NCI-H69 (cell line): ENCODE data around the gene GH2.
"Not testable (repeated sequence)": the region's sequence is repeated elsewhere in the genome, so short reads cannot be mapped to it uniquely, and the experiment has no call there.

Experiments used
- DNase-seq: peaks from one replicate; lab custom pipeline; 2025; lab: John Stamatoyannopoulos, UW

GH2 gene

DNA sequence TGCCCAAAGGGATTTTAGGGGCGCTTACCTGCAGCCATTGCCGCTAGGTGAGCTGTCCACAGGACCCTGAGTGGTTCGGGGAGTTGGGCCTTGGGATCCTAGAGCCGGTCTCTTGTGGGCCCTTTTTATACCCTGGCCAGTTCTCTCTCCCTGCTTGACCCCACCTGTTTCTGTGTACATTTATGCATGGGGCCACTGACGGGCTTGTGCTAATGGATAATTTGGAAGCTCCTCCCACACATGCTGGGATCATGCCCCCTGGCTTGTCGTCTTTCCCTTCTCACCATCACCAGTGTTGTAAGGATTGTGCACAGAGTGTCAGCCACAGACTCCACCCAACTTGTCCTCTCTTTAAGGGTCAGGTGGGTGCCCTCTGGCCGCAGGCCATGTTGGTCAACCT lies 8.2 kb downstream of the GH2 start, which contains the start of gene CSH2:
CSH2 (minus strand) TSS at position 101 of the 400 bp plus-strand sequence; CDS start at position 38, 63 bp downstream.
- not testable (repeated sequence) for DNase-seq

- DNase-seq = not testable (repeated sequence)
Measured at GRCh38 chr17:63871646-63872365, 9.9 kb downstream of the GH2 start.

DNA sequence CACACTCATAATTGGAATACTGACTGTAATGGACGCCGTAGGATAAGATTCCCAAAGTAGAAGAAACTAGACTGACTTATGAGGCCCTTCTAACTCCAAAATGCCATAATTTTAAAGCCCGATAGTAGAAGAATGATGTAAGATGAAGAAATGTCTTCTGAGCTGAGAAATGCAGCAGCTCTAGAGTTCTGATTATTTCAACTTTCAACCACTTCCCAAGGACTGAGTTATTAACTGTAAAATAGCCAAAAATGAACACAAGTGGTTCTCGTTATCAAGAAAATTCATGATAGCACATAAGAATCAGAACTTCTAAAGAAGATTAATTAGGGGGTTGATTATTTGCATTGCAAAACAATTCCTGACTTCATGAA lies 11.5 kb downstream of the GH2 start:
- not testable (repeated sequence) for DNase-seq

- not testable (repeated sequence) for DNase-seq
Measured at GRCh38 chr17:63869491-63870291, 12.1 kb downstream of the GH2 start.

DNA sequence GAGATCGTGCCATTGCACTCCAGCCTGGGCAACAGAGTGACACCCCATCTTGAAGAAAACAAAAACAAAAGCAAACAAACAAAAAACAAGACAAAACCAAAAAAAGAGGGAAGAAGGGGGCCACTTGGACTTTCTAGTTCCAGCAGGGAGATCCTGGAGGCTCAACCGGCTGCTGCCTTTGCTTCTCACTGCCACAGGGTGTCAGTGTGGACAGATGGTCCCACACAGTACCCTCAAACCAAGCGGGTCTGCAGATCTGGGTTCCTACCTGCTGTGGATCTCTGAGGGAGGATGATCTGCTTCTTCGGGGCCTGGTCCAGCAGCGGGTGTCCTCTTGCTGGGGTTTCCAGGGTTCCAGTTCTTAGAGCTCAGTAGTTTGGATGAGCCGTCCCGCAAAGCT lies 15.1 kb downstream of the GH2 start:
- DNase-seq = not testable (repeated sequence)

GRCh38 chr17:63859257-63859656 lies 22.5 kb downstream of the GH2 start:
- no peak for DNase-seq

DNA sequence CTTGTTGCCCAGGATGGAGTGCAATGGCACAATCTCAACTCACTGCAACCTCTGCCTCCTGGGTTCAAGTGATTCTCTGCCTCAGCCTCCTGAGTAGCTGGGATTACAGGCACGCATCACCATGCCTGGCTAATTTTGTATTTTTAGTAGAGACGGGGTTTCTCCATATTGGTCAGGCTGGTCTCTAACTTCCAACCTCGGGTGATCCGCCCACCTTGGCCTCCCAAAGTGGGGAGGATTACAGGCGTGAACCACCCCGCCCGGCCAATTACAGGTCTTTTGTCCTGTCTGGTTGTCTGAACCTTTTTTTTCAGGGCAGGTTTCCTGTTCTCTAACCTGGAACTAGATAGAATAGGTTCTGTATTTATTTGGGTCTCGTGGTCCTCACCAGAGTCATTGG lies 25.3 kb downstream of the GH2 start:
- DNase-seq = not testable (repeated sequence)

- DNase-seq = no peak
Measured at GRCh38 chr17:63855185-63855584, 26.6 kb downstream of the GH2 start.

DNA sequence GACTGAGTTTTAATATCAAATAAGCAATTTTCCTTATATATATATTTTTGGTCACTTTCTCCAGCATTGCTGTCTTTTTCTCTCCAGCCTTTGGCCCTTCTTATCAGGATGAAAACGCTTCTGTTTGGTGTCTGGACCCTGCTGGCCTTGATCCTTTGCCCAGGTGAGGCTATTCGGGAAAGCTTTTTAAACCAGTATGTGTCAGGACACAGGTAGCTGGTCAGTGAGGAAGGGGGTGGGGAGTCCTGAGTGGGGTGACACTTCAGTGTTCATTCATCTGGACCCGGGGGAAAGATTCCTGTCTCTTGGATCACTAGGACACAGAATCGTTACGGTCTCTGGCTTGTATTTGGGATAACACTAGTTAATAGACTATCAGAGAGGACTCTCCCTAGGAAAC lies 27.0 kb downstream of the GH2 start:
- no peak for DNase-seq

GRCh38 chr17:63853260-63853659 lies 28.5 kb downstream of the GH2 start:
- no peak for DNase-seq

- no peak for DNase-seq
Measured at GRCh38 chr17:63850401-63850800, 31.3 kb downstream of the GH2 start.

DNA sequence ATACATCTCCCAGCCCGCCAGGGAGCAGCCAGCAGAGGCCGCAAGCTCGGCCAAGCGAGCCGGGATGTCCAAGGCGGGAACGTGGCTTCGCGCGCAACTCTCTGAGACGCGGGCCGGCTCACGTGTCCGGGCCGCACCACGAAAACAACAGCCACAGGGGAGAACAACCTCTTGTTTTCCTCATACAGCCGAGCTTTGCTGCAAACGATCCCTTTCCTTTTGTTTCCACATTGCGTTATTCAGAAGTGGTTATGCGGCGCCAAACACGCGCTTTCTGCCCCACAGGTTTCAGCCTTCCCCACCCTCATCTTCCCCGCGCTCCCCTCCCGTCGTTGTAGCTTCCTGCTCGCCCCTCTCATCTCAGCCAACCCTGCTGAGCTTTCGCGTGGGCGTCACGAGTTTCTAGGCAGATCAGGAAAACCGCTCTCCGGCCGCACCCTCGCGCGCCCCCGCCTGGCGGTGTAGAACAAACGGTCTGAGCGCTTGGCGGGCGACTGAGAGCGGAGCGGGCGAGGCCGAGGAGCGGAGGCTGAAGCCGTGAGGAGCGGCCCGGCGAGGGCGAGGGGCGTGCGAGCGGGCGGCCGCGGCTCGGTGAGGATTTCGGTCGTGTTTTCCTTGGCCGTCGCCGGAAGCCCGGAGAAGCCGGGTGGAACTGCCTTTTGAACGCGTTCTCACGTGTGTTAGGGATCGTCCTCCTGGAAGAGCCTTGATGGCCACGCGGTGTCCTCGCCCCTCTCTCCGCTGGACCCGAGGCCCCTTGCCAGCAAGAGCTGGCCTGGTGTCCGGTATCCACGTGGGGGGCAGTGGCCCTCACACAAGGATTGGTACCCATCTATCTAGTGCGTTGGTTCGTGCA lies 32.7 kb downstream of the GH2 start:
- DNase-seq = peak; percentile 46

DNA sequence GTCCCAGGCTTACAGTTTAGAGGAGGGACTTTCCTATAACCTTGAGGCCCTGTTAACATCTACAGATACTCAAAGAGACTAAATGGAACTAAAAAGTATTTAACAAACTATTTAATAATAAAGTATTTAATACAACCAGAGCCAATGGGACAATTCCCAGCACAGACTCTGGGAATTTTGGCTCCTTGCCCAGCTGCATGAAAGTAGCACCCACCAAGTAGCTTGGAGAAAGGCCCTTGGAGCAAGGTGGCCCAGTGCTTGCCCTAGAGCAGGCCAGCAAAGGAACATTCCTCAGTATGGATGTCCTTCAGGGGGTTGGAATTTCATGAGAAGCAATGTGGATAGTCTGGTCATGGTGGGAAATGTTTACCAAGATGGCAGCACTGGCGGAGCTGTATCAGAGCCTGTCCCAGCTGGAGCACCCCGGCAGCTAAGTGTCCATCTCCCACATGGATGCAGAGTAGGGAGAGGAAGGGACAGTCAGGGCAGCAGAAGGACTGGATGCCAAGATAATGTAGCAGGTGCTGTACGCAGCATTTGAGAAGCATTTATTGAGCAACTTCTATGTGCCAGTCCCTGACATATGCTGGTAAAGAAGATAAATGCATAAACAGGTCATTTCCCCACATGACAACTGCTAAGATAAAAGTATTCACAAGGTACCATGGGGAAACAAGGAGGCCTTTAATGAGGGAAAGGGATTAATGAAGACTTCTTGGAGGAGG lies 34.1 kb downstream of the GH2 start:
- no peak for DNase-seq

DNA sequence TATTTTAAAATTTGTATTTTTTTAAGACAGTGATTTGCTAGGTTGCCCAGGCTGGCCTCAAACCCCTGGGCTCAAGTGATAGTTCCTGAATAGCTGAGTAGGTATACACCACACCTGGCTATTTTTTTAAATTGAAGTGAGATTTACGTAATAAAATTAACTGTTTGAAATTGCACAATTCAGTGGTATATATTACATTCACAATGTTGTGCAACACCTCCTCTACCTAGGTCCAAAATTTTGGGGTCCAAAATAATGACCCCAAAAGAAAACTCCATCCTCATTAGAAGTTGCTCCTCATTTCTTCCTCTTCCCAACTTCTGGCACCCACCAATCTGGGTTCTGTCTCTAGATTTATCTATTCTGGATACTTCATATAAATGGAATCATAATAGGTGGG lies 36.2 kb downstream of the GH2 start:
- DNase-seq = no peak

DNA sequence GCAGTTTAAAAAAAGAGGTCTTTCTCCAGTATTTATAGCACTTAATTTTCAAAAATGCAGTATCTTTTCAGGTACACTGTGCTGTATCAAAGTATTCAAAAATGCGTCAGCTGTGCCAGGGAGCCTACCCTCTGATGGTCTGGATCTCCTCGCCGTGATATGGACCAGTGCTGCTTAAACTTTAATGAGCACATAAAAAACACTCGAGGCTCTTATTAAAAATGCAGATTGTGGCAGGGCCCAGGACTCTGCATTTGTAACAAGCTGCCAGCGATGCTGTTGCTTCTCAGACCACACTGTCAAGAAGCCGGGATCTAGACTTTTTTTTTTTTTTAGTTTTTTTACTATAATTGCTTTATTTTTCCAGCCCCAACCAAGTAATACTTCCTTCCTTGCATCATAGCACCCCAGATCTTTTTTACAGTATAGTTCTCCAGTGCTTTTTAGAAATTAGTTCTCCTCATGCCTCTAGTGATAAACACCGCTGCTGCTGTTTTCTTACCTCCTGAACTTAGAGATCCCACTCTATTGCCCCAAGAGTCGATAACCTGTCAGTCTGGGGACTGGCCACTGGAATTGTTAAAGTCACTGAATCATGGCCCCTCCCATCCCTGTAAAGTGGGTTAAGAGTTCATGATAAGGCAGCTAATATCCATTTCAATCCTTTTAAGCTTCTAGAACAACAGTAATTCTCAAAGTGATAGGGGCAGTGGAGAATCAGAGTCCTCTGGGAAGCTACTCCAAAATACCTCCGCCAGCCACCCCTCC lies 37.6 kb downstream of the GH2 start:
- no peak for DNase-seq

DNA sequence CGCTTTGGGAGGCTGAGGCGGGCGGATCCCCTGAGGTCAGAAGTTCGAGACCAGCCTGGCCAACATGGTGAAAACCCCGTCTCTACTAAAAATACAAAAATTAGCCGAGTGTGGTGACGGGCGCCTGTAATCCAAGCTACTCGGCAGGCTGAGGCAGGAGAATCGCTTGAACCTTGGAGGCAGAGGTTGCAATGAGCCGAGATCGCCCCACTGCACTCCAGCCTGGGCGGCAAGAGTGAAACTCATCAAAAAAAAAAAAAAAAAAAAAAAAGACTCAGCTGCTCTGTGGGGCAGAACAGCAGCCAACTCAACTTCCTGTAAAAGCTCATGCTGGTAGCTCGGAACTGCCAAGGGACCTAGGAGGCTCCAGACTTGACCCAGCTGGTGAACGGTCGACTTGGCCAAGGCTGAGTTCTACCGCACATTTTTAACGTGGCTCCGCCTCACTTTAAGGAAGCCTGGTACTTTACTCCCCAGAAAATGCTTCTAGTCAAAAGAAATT lies 38.3 kb downstream of the GH2 start:
- peak; percentile 70 for DNase-seq

DNA sequence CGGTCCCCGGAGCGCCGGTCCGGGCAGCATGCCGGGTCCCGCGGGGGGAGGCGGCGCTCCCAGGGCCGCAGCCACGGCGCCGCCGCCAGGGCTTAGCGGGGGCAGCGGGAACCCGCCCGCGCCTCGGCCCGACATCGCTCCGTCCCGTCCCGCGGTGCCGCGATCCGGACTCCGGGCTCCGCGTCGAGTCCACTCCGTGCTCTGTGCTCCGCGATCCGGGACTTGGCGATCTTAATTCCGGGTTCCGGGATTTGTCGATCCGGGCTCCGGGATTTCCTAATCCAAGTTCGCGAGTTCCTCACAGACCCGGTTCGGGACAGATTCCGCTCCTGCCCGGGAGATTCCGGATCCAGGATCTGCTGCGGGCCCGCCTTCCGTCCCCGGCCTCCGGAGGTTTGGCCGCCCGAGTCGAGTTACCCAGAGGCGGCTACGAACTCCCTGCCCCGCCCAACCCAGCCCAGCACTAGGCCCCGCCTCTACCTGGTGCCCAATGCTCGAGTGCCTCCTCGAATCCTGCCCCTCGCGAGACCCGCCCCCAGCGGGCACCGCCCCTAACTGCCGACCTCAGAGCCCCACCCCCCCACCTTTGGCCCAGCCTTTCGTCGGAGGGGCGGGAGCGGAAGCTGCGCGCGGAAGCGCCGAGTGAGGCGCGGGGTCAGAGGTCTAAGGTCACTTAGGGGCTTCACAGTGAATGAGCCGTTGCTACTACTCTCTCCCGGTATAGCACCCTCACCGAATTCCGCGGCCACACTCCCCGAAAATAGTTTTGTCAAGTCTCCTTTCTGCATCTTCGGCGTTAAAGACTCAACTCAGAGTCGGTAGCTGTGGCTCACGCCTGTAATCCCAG lies 39.0 kb downstream of the GH2 start, which contains the start of gene SMARCD2:
SMARCD2 (minus strand) TSS at position 146 of the 847 bp plus-strand sequence; CDS start at position 135, 11 bp downstream.
- peak; percentile 100 for DNase-seq

- DNase-seq = peak; percentile 82
Measured at GRCh38 chr17:63842173-63842539, 39.6 kb downstream of the GH2 start.

DNA sequence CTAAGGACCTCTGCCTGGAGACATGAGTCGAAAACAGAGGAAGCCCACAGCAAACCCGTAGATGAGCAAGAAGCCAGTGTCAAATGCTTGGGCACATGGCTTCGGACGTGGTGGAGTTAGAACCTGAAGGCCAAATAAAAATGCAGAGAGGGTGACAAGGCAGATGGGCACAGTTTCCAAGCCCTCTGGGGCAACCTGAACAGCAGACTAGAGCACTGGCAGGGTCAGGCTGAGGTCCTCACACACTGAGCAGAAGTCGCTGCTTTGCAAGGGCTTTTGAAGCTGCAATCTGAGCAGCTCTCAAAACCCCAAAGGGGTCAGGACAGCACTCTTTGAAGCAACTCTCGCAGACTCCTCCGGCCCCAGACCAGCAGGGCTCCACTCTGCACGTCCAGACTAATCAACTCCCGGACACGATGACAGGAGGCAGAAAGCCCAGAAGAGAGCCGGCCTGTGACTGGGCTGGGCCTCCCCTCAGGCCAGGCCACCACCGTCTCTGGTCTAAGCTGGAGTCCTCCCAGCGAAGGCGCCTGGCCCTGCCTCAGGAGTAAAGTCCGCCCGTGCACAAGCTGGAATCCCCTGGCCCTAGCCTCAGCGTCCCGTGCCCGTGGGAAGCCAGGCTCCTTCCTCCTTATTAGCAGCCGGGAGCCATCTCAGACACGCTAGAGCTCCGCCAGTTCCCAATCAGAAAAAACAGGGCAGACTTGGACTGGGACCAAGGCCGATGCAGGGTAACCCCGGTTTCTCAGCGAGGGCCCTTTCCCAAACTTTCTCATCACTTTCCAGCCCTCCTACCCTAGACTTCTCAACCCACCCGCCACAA lies 40.2 kb downstream of the GH2 start:
- DNase-seq = peak; percentile 62
